HG03139 (cell line): ENCODE results near the gene ACP5.
"Not testable (repeated sequence)": the region's sequence is repeated elsewhere in the genome, so short reads cannot be mapped to it uniquely, and the experiment has no call there.

Experiments
- ATAC-seq: cut with Tn5 transposase; IDR thresholded peaks from one replicate; pipeline ENCODE4 v1.9.1; 2021; ENCODE audit not compliant: unreplicated experiment

ACP5 gene

GRCh38 chr19:11577451-11578257, at the start of gene ACP5:
TSS of gene ACP5 (minus strand) at chr19:11577645. CDS start at chr19:11577317, 328 bp downstream.
- no peak for ATAC-seq

GRCh38 chr19:11626252-11626651, 48.8 kb upstream of the ACP5 start:
- ATAC-seq = no peak

GRCh38 chr19:11624069-11624463, 46.6 kb upstream of the ACP5 start:
- no peak for ATAC-seq

- not testable (repeated sequence) for ATAC-seq
Observed at GRCh38 chr19:11622401-11622800, 45.0 kb upstream of the ACP5 start.

- no peak for ATAC-seq
Observed at GRCh38 chr19:11620553-11620952, 43.1 kb upstream of the ACP5 start.

GRCh38 chr19:11617180-11618062, 40.0 kb upstream of the ACP5 start:
- ATAC-seq = no peak

GRCh38 chr19:11612816-11613511, 35.5 kb upstream of the ACP5 start:
- no peak for ATAC-seq

- no peak for ATAC-seq
Observed at GRCh38 chr19:11611730-11612129, 34.3 kb upstream of the ACP5 start.

GRCh38 chr19:11606484-11606883, 29.0 kb upstream of the ACP5 start:
- ATAC-seq = no peak

- ATAC-seq = not testable (repeated sequence)
Observed at GRCh38 chr19:11599704-11600103, 22.3 kb upstream of the ACP5 start.

GRCh38 chr19:11598746-11599145, 21.3 kb upstream of the ACP5 start:
- ATAC-seq = no peak

- ATAC-seq = no peak
Observed at GRCh38 chr19:11598103-11598483, 20.6 kb upstream of the ACP5 start.

GRCh38 chr19:11597202-11598102, 20.0 kb upstream of the ACP5 start, which contains the start of gene ZNF627:
TSS of gene ZNF627 (plus strand) at chr19:11597483. CDS start at chr19:11597628, 145 bp downstream.
- peak; percentile 92 for ATAC-seq

GRCh38 chr19:11596156-11596555, 18.7 kb upstream of the ACP5 start:
- no peak for ATAC-seq

GRCh38 chr19:11594084-11594483, 16.6 kb upstream of the ACP5 start:
- no peak for ATAC-seq

- ATAC-seq = no peak
Observed at GRCh38 chr19:11587975-11588631, 10.7 kb upstream of the ACP5 start.

GRCh38 chr19:11587302-11587974, 10.0 kb upstream of the ACP5 start:
- no peak for ATAC-seq

GRCh38 chr19:11586331-11586730, 8.9 kb upstream of the ACP5 start:
- no peak for ATAC-seq

- no peak for ATAC-seq
Observed at GRCh38 chr19:11581740-11582139, 4.3 kb upstream of the ACP5 start.
